MM.1S (cell line): ENCODE results near the gene GALNT9.
"Not testable (repeated sequence)": the region's sequence is repeated elsewhere in the genome, so short reads cannot be mapped to it uniquely, and the experiment has no call there.

Source experiments
- DNase-seq: peaks from one replicate; pipeline ENCODE4 v3.0.0-alpha.2; 2015
- H2AFZ ChIP-seq: fragments of 300-600 bp; sonication (generic); 2 replicates; pipeline ENCODE4 v1.6.0; 2016; ENCODE audit warnings: antibody characterized with exemption, low read length
- H3F3A ChIP-seq: fragments of 300-600 bp; sonication (generic); 2 replicates; pipeline ENCODE4 v1.6.1; 2016; ENCODE audit warnings: mild to moderate bottlenecking, antibody characterized with exemption, low read length, moderate library complexity, mixed read lengths; ENCODE audit not compliant: insufficient read depth
- H3K27ac ChIP-seq: fragments of 300-600 bp; sonication (generic); 2 replicates; pipeline ENCODE4 v1.5.1; 2016; ENCODE audit warnings: mild to moderate bottlenecking, low read length
- H3K27me3 ChIP-seq: fragments of 300-600 bp; sonication (generic); replicated peaks from 2 replicates; pipeline ENCODE4 v1.6.0; 2016; ENCODE audit warnings: low read length; ENCODE audit not compliant: insufficient read depth
- H3K36me3 ChIP-seq: fragments of 300-600 bp; sonication (generic); replicated peaks from 2 replicates; pipeline ENCODE4 v1.6.1; 2016; ENCODE audit warnings: mild to moderate bottlenecking, low read length, mixed read lengths; ENCODE audit not compliant: insufficient read depth
- H3K4me1 ChIP-seq: fragments of 300-600 bp; sonication (generic); 2 replicates; pipeline ENCODE4 v1.6.1; 2016; ENCODE audit warnings: low read length, mixed read lengths
- H3K4me2 ChIP-seq: fragments of 300-600 bp; sonication (generic); 2 replicates; pipeline ENCODE4 v1.6.0; 2016; ENCODE audit warnings: low read depth, low read length
- H3K4me3 ChIP-seq: fragments of 300-600 bp; sonication (generic); 2 replicates; pipeline ENCODE4 v1.5.1; 2016; ENCODE audit warnings: low read length, mixed read lengths
- H3K79me2 ChIP-seq: fragments of 300-600 bp; sonication (generic); 2 replicates; pipeline ENCODE4 v1.6.1; 2016; ENCODE audit warnings: mixed run types, low read length, mixed read lengths
- H3K9ac ChIP-seq: fragments of 300-600 bp; sonication (generic); 2 replicates; pipeline ENCODE4 v1.6.1; 2016; ENCODE audit warnings: low read length, mixed read lengths
- H3K9me2 ChIP-seq: fragments of 300-600 bp; sonication (generic); replicated peaks from 2 replicates; pipeline ENCODE4 v1.6.1; 2016; ENCODE audit warnings: mild to moderate bottlenecking, low read length, mixed read lengths; ENCODE audit not compliant: insufficient read depth
- H3K9me3 ChIP-seq: fragments of 300-600 bp; sonication (generic); replicated peaks from 2 replicates; pipeline ENCODE4 v1.6.1; 2016; ENCODE audit warnings: mild to moderate bottlenecking, low read length, mixed read lengths; ENCODE audit not compliant: insufficient read depth
- H4K20me1 ChIP-seq: fragments of 300-600 bp; sonication (generic); 2 replicates; pipeline ENCODE4 v1.6.1; 2016; ENCODE audit warnings: mild to moderate bottlenecking, low read length, moderate library complexity, mixed read lengths; ENCODE audit not compliant: insufficient read depth
- EZH2 ChIP-seq: fragments of 300-600 bp; sonication (generic); optimal IDR thresholded peaks from 2 replicates; pipeline ENCODE3; 2017; ENCODE audit warnings: low read depth, mild to moderate bottlenecking, antibody characterized with exemption, low read length, mixed read lengths
- EZH2phosphoT487 ChIP-seq: fragments of 300-600 bp; sonication (generic); IDR thresholded peaks from 2 replicates; pipeline ENCODE4 v1.6.1; 2018; ENCODE audit warnings: antibody characterized with exemption, low read length
- TF ChIP-seq, protein P1 (sequence below): fragments of 300-600 bp; sonication (generic); IDR thresholded peaks from 2 replicates; pipeline ENCODE4 v1.5.1; 2016; ENCODE audit warnings: antibody characterized with exemption, low read length, mixed read lengths

GALNT9 gene

DNA sequence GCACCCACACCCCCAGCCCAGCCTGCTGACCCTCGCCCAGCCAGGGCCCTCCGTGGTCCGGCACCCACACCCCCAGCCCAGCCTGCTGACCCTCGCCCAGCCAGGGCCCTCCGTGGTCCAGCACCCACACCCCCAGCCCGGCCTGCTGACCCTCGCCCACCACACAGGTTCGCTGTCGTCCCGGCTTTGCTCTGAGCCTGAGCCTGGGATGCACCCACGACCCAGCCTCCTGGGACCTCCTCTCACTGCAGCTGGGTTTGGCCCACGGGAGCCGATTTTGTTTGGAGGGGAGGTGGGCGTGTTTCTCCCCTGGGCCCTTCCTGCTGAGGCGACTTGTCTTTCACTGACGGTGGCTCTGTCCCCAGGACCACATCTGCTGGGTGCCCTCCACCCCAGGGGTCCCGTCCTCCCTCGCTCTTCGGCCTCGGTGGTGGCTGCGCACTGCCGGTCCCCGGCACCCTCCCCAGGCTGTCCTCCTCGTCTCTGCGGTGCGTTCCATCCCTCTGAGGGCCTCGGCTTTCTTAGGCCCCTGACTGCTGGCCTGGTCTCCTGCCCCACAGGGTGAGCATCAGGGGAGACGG lies 83.8 kb downstream of the GALNT9 start:
- Histone ChIP-seq H3K79me2 (no peaks in the 10 kb centered on the region), H3K9me2 (no peaks in the 10 kb centered on the region), H4K20me1 (no peaks in the 10 kb centered on the region), H3K9ac (no peak overlapping the region), H3K27me3 (0 out of 2 replicates have a peak, but pooled peaks cover 12% of the 10 kb centered on the region), H3K9me3 (no peaks in the 10 kb centered on the region), H3K4me2 (no peak overlapping the region), H2AFZ (no peak overlapping the region), H3K4me3 (no peak overlapping the region), H3K27ac (no peak overlapping the region), H3F3A (no peaks in the 10 kb centered on the region), H3K4me1 (no peaks in the 10 kb centered on the region), H3K36me3 (no peaks in the 10 kb centered on the region)
- no peak for DNase-seq
- TF ChIP-seq EZH2phosphoT487 (no peak), EZH2 (no peak)
- TF ChIP-seq, protein P1, sequence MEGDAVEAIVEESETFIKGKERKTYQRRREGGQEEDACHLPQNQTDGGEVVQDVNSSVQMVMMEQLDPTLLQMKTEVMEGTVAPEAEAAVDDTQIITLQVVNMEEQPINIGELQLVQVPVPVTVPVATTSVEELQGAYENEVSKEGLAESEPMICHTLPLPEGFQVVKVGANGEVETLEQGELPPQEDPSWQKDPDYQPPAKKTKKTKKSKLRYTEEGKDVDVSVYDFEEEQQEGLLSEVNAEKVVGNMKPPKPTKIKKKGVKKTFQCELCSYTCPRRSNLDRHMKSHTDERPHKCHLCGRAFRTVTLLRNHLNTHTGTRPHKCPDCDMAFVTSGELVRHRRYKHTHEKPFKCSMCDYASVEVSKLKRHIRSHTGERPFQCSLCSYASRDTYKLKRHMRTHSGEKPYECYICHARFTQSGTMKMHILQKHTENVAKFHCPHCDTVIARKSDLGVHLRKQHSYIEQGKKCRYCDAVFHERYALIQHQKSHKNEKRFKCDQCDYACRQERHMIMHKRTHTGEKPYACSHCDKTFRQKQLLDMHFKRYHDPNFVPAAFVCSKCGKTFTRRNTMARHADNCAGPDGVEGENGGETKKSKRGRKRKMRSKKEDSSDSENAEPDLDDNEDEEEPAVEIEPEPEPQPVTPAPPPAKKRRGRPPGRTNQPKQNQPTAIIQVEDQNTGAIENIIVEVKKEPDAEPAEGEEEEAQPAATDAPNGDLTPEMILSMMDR: no peak

DNA sequence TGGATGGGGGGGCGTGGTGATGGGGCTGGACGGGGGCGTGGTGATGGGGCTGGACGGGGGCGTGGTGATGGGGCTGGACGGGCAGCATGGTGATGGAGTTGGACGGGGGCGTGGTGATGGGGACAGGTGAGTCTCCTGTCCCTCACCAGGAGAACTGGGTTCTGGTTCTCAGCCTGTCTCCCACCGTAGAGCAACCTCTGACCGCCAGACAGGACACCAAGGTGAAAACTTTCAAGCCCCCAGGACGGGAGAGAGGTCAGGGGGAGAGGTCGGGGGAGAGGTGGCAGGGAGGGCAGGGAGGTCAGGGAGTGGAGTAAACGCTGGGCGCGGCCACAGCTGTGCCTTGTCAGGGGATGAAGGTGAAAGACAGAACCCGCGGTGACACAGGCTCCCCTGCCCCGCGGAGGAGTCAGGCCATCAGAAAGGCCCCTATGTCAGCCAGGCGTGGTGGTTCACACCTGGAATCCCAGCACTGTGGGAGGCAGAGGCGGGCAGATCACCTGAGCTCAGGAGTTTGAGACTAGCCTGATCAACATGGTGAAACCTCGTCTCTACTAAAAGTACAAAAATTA lies 84.6 kb downstream of the GALNT9 start:
- Histone ChIP-seq H3K4me3 (no peak overlapping the region), H2AFZ (no peak overlapping the region), H3F3A (no peaks in the 10 kb centered on the region), H3K4me2 (no peak overlapping the region), H3K27ac (no peak overlapping the region), H3K9me2 (no peaks in the 10 kb centered on the region), H3K79me2 (no peaks in the 10 kb centered on the region), H3K27me3 (0 out of 2 replicates have a peak, but pooled peaks cover 12% of the 10 kb centered on the region), H3K4me1 (no peaks in the 10 kb centered on the region), H3K36me3 (no peaks in the 10 kb centered on the region), H3K9ac (no peak overlapping the region), H4K20me1 (no peaks in the 10 kb centered on the region), H3K9me3 (no peaks in the 10 kb centered on the region)
- DNase-seq: no peak
- TF ChIP-seq EZH2 (no peak), EZH2phosphoT487 (no peak)
- TF ChIP-seq, protein P1: no peak

DNA sequence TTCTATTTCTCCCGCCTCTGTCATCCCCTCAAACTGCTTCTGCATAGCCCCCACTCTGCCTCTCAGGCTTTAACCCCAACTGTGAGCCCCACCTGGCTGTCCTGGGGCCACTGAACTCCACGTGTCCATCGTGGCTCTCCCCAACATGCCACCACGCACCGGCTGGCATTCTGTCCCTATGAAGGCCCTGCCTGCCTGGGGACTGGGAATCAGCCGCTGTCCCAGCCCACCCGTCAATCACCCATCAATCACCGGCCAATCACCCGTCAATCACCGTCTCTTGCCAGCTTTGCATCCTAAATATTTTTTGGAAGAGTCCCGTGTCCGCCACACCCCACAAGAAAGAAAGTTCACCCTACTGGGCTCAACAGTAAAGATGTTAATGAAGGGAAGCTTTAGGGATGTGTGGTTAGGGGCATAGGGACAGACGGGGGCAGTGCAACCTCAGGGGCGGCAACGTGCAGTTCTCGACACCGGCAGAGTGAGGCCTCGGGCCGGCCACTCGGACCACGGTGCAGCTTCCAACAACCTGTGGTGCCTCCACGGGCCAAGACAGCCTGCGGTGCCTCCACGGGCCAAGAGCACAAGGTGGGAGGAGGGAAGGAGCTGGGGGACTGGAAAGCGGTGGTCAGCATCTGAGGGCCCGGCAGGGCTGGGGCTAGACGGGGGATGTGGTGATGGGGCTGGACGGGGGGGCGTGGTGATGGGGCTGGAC lies 85.6 kb downstream of the GALNT9 start:
- H3K79me2 ChIP-seq: no peaks in the 10 kb centered on the region
- H4K20me1 ChIP-seq: no peaks in the 10 kb centered on the region
- H2AFZ ChIP-seq: no peak overlapping the region
- TF ChIP-seq, protein P1: no peak
- TF ChIP-seq EZH2 (no peak), EZH2phosphoT487 (no peak)
- DNase-seq: no peak
- no peaks in the 10 kb centered on the region for H3K4me1 ChIP-seq
- no peak overlapping the region for H3K27ac ChIP-seq
- H3K4me2 ChIP-seq: no peak overlapping the region
- H3K27me3 ChIP-seq: 0 out of 2 replicates have a peak, but pooled peaks cover 6% of the 10 kb centered on the region
- H3K4me3 ChIP-seq: no peak overlapping the region
- no peak overlapping the region for H3K9ac ChIP-seq
- H3F3A ChIP-seq: no peaks in the 10 kb centered on the region
- H3K9me2 ChIP-seq: no peaks in the 10 kb centered on the region
- H3K36me3 ChIP-seq: no peaks in the 10 kb centered on the region
- no peaks in the 10 kb centered on the region for H3K9me3 ChIP-seq

DNA sequence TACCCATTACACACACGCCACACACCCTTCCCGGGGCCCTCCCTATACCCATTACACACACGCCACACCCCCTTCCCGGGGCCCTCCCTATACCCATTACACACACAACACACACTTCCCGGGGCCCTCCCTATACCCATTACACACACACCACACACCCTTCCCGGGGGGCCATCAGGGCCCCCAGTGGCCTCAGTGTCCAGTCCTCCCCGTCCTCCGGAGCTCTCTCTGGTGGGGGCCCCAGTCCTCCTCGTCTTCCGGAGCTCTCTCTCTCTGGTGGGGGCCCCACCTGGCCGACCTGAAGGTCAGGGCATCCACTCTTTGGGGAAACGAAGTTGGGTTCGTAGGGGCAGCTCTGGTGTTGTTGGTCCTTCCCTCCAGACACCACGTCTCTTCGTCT lies 86.2 kb downstream of the GALNT9 start:
- H3K27ac ChIP-seq, H3K9ac ChIP-seq, H3K9me2 ChIP-seq, H3K4me3 ChIP-seq, H4K20me1 ChIP-seq, H3F3A ChIP-seq, H3K36me3 ChIP-seq, H2AFZ ChIP-seq, H3K9me3 ChIP-seq, H3K79me2 ChIP-seq, H3K27me3 ChIP-seq, DNase-seq, H3K4me2 ChIP-seq, H3K4me1 ChIP-seq: not testable (repeated sequence)

DNA sequence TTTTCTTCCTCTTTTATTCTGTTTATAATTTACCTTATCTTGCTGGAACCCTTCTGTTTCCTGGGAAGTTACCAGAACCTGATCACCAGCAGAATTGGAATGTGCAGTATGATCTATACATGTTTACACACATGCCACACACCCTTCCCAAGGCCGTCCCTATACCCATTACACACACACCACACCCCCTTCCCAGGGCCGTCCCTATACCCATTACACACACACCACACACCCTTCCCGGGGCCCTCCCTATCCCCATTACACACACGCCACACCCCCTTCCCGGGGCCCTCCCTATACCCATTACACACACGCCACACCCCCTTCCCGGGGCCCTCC lies 88.8 kb downstream of the GALNT9 start:
- H2AFZ ChIP-seq, H3K27me3 ChIP-seq, H3F3A ChIP-seq, H3K9me3 ChIP-seq, H3K9me2 ChIP-seq, H3K4me2 ChIP-seq, H3K27ac ChIP-seq, H3K9ac ChIP-seq, H3K36me3 ChIP-seq, H3K4me1 ChIP-seq, H4K20me1 ChIP-seq, DNase-seq, H3K4me3 ChIP-seq, H3K79me2 ChIP-seq: not testable (repeated sequence)
